H1 (cell line): ENCODE data around the gene ASCL2. TPM values are rescaled to one million over a fixed set of nuclear protein-coding genes. Genes with fewer than 3 reads are reported as not detected.

Source experiments
- CTCF ChIA-PET: fragments of 300-600 bp; sonication (Branson Sonifier 250); formaldehyde crosslinking; loops from one replicate; lab custom pipeline; 2021; ENCODE audit not compliant: partially characterized antibody; lab: Charles Lee
- POLR2A ChIA-PET: fragments of 300-600 bp; sonication (Branson Sonifier 250); formaldehyde crosslinking; loops from one replicate; lab custom pipeline; 2021; ENCODE audit warnings: inconsistent platforms; ENCODE audit not compliant: partially characterized antibody; lab: Charles Lee
- DNase-seq, 2 experiments: peaks; one replicate each; pipeline versions ENCODE4 v3.0.0 to v3.0.0-alpha.2; 2010 to 2022; ENCODE audit warnings: low spot score in 2 of 2, low read depth in 1 of 2, mixed read lengths in 1 of 2
- FAIRE-seq: peaks from 2 replicates; lab custom pipeline; 2011; peaks lifted over from hg19 to GRCh38; lab: Jason Lieb, UNC
- H2AFZ ChIP-seq: 2 replicates; pipeline ENCODE4 v1.8.1; 2012; ENCODE audit warnings: low read length, inconsistent platforms
- H2AK5ac ChIP-seq: 2 replicates; pipeline ENCODE4 v1.6.1; 2013; ENCODE audit warnings: low read depth, low read length
- H2BK120ac ChIP-seq: replicated peaks from 2 replicates; pipeline ENCODE3; 2013; ENCODE audit warnings: low read depth, low read length, inconsistent platforms
- H2BK12ac ChIP-seq: 2 replicates; pipeline ENCODE4 v1.6.1; 2013; ENCODE audit warnings: low read depth, low read length
- H2BK15ac ChIP-seq: 2 replicates; pipeline ENCODE4 v1.6.1; 2013; ENCODE audit warnings: low read length
- H2BK20ac ChIP-seq: 2 replicates; pipeline ENCODE4 v1.6.1; 2013; ENCODE audit warnings: low read length
- H2BK5ac ChIP-seq: 2 replicates; pipeline ENCODE4 v1.6.1; 2013; ENCODE audit warnings: low read depth, low read length
- H3K14ac ChIP-seq: 2 replicates; pipeline ENCODE4 v1.6.1; 2013; ENCODE audit warnings: inconsistent platforms; ENCODE audit not compliant: insufficient read length
- H3K18ac ChIP-seq: 2 replicates; pipeline ENCODE4 v1.6.1; 2013; ENCODE audit warnings: low read length; ENCODE audit errors: extremely low read depth
- H3K23ac ChIP-seq: 2 replicates; pipeline ENCODE4 v1.6.1; 2013; ENCODE audit warnings: inconsistent platforms; ENCODE audit not compliant: insufficient read length
- H3K23me2 ChIP-seq: 2 replicates; pipeline ENCODE4 v1.6.1; 2013; ENCODE audit warnings: low read depth, low read length
- H3K27ac ChIP-seq: 2 replicates; pipeline ENCODE4 v1.6.1; 2011; ENCODE audit warnings: low read depth, low read length, inconsistent platforms
- H3K27me3 ChIP-seq, 4 experiments: replicated peaks in 1 of 4; 1 replicate in 1 of 4; 2 replicates in 3 of 4; pipeline versions ENCODE4 v1.6.1 to v1.8.1; 2011 to 2013; ENCODE audit warnings: low read length in 3 of 4, mild to moderate bottlenecking in 3 of 4, inconsistent platforms in 2 of 4, mixed read lengths in 2 of 4, moderate library complexity in 1 of 4; ENCODE audit not compliant: control insufficient read depth in 3 of 4, insufficient read depth in 3 of 4; ENCODE audit errors: extremely low read depth in 1 of 4
- H3K36me3 ChIP-seq, 4 experiments: 2 replicates each; pipeline versions ENCODE4 v1.6.1 to v1.8.1; 2011 to 2013; ENCODE audit warnings: mild to moderate bottlenecking in 4 of 4, low read length in 3 of 4, moderate library complexity in 2 of 4, control low read depth in 1 of 4, inconsistent platforms in 1 of 4; ENCODE audit not compliant: insufficient read depth in 4 of 4, control insufficient read depth in 2 of 4
- H3K4ac ChIP-seq: replicated peaks from 2 replicates; pipeline ENCODE3; 2013; ENCODE audit warnings: low read length, low read depth, mixed read lengths, inconsistent platforms; ENCODE audit not compliant: insufficient read length
- H3K4me1 ChIP-seq, 4 experiments: replicated peaks in 1 of 4; 1 replicate in 1 of 4; 2 replicates in 3 of 4; pipeline versions ENCODE4 v1.6.1 to v1.8.1; 2011 to 2013; ENCODE audit warnings: low read length in 3 of 4, inconsistent platforms in 2 of 4, mixed read lengths in 1 of 4; ENCODE audit not compliant: insufficient read depth in 4 of 4, control insufficient read depth in 3 of 4
- H3K4me2 ChIP-seq, 2 experiments: 2 replicates each; pipeline versions ENCODE4 v1.6.1 to v1.8.1; 2011 to 2013; ENCODE audit warnings: low read depth in 2 of 2, low read length in 2 of 2, control low read depth in 1 of 2, inconsistent platforms in 1 of 2, mild to moderate bottlenecking in 1 of 2; ENCODE audit not compliant: insufficient read depth in 1 of 2
- H3K4me3 ChIP-seq, 4 experiments: fragments of 200-600, 300-600 bp in 1 of 4; sonication (generic), shearing (Covaris generic), sonication (Bioruptor Twin) in 1 of 4; 2 replicates each; pipeline versions ENCODE4 v1.5.1 to v1.8.1; 2011 to 2016; ENCODE audit warnings: low read length in 4 of 4, low read depth in 3 of 4, control low read depth in 2 of 4, inconsistent platforms in 2 of 4, mild to moderate bottlenecking in 2 of 4, mixed read lengths in 1 of 4, moderate library complexity in 1 of 4; ENCODE audit not compliant: insufficient read depth in 2 of 4; ENCODE audit errors: extremely low read depth in 1 of 4
- H3K56ac ChIP-seq: replicated peaks from 2 replicates; pipeline ENCODE3; 2013; ENCODE audit warnings: low read depth, mild to moderate bottlenecking, mixed read lengths, low read length, inconsistent platforms; ENCODE audit not compliant: insufficient read length
- H3K79me1 ChIP-seq: 2 replicates; pipeline ENCODE4 v1.6.1; 2013; ENCODE audit warnings: low read depth, low read length, control low read depth
- H3K79me2 ChIP-seq, 2 experiments: 2 replicates each; pipeline versions ENCODE4 v1.6.1 to v1.8.1; 2012 to 2013; ENCODE audit warnings: low read length in 2 of 2, mild to moderate bottlenecking in 2 of 2, inconsistent platforms in 1 of 2; ENCODE audit not compliant: insufficient read depth in 2 of 2, control insufficient read depth in 1 of 2
- H3K9ac ChIP-seq, 4 experiments: replicated peaks in 1 of 4; 1 replicate in 1 of 4; 2 replicates in 3 of 4; pipeline versions ENCODE4 v1.6.1 to v1.8.1; 2011 to 2013; ENCODE audit warnings: low read depth in 3 of 4, low read length in 3 of 4, control low read depth in 2 of 4, mild to moderate bottlenecking in 2 of 4, moderate library complexity in 2 of 4, inconsistent platforms in 1 of 4; ENCODE audit errors: extremely low read depth in 1 of 4
- H3K9me3 ChIP-seq, 2 experiments: 2 replicates each; pipeline versions ENCODE4 v1.6.1 to v1.8.1; 2012 to 2013; ENCODE audit warnings: mild to moderate bottlenecking in 2 of 2, moderate library complexity in 2 of 2, control low read depth in 1 of 2, inconsistent platforms in 1 of 2, low read depth in 1 of 2, low read length in 1 of 2, mixed read lengths in 1 of 2; ENCODE audit not compliant: insufficient read depth in 2 of 2
- H4K20me1 ChIP-seq, 2 experiments: replicated peaks in 1 of 2; 2 replicates each; pipeline versions ENCODE3 to v1.8.1; 2011 to 2013; ENCODE audit warnings: inconsistent platforms in 2 of 2, low read length in 2 of 2, mild to moderate bottlenecking in 1 of 2; ENCODE audit not compliant: insufficient read depth in 2 of 2, control insufficient read depth in 1 of 2
- H4K5ac ChIP-seq: 2 replicates; pipeline ENCODE4 v1.6.1; 2013; ENCODE audit warnings: low read length, low read depth, mixed read lengths, inconsistent platforms; ENCODE audit not compliant: insufficient read length
- H4K8ac ChIP-seq: 2 replicates; pipeline ENCODE4 v1.8.0; 2013; ENCODE audit warnings: mild to moderate bottlenecking, moderate library complexity, low read length, inconsistent platforms; ENCODE audit not compliant: insufficient read depth; ENCODE audit errors: extremely low read depth
- H4K91ac ChIP-seq: replicated peaks from 2 replicates; pipeline ENCODE3; 2013; ENCODE audit warnings: low read length, mixed read lengths, inconsistent platforms; ENCODE audit not compliant: insufficient read length
- HDAC2 ChIP-seq, 2 experiments: fragments of 300-600 bp in 1 of 2; sonication (generic) in 1 of 2; IDR thresholded peaks; 2 replicates each; pipeline ENCODE4 v1.6.1; 2011 to 2012; ENCODE audit warnings: low read depth in 2 of 2, low read length in 2 of 2, mild to moderate bottlenecking in 2 of 2, moderate library complexity in 2 of 2, borderline replicate concordance in 1 of 2, inconsistent platforms in 1 of 2
- SIRT6 ChIP-seq: IDR thresholded peaks from one replicate; pipeline ENCODE4 v1.7.1; 2012; ENCODE audit warnings: low read length, inconsistent platforms
- TAF1 ChIP-seq: IDR thresholded peaks from 2 replicates; pipeline ENCODE4 v1.6.1; 2011; ENCODE audit warnings: mild to moderate bottlenecking, low read depth, low read length
- WGBS, 2 experiments: shearing (Covaris generic) in 1 of 2; methylation state at CpG; one replicate each; pipeline versions ENCODE4 v1.1.6 to v1.1.7; 2013 to 2015; ENCODE audit warnings: low lambda C conversion rate in 2 of 2, mixed read lengths in 2 of 2, inconsistent platforms in 1 of 2, low coverage in 1 of 2, missing lambda C conversion rate in 1 of 2; ENCODE audit not compliant: insufficient replicate concordance in 2 of 2, insufficient coverage in 1 of 2, insufficient read length in 1 of 2; ENCODE audit errors: extremely low coverage in 1 of 2, missing lambda C conversion rate in 1 of 2; 5-methylcytosine and 5-hydroxymethylcytosine counted together
- polyA plus RNA-seq, 7 experiments: library from polyadenylated mRNA; depleted of rRNA in 3 of 7; stranded (reverse) in 5 of 7; unstranded in 2 of 7; fragments of >200 nt in 5 of 7; fragments of 200-250 nt in 2 of 7; gene quantifications; 1 replicate in 5 of 7; 2 replicates in 1 of 7; 4 replicates in 1 of 7; pipeline versions ENCODE4 v1.2.1 to v1.2.3, GENCODE V29; 2011 to 2013; ENCODE audit warnings: missing spikeins in 2 of 7, mixed read lengths in 2 of 7
- total RNA-seq: library from RNA; stranded (reverse); fragmentation: NEBNext Ultra II Directional; extraction: Animal tissue kit (Norgen Biotek cat#: 25700); gene quantifications from 2 replicates; pipeline ENCODE4 v1.2.1, GENCODE V29; 2021
- TF ChIP-seq, protein P1 (sequence below): IDR thresholded peaks from 2 replicates; pipeline ENCODE4 v1.6.1; 2012; ENCODE audit warnings: low read length, inconsistent platforms

Gene ASCL2
- total and polyA plus RNA-seq, 2 of the 8 experiments (the other 6 are each of a cell fraction or from before 2014, with no cell fraction given) = 0.51 to 0.56 TPM

DNA sequence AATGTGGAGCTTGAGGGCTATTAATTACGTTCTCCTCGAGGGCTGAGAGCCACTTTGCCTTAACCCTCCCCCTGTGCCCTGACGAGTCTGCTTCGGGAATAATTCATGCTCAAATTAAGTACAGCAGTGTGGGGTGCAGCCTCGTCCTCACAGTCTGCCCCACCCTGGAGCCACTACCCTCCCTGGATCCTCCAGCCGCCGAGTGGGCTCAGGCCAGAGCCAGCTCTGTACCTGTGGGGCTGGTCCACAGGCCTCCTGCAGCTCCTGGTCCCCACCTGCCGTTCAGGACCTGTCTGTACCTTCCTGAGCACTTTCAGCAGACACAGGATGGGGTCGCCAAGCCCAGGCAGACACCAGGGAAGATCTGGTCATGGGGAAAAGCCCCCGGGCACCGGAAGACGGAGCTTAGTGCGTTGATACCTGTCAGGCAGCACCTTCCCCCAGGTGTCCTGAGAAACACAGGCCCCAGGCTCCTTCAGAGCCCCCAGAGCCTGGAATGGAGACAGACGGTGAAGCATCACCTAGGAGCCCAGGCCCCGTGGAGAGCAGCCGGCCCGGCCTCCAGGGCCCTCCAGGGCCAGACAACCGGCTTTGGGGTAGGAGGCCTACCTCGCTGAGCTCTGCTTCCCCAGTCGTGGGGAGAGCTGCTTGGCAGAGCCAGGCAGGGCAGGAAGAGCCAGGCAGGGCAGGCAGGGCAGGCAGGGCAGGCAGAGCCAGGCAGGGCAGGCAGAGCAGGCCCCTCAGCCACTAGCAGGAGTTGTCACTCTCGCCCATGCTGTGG, 41.2 kb upstream of the ASCL2 start:
- H3K4ac ChIP-seq = no peak overlapping the region
- H3K36me3 ChIP-seq = no peaks in the 10 kb centered on the region
- H3K23ac ChIP-seq = no peak overlapping the region
- no peak overlapping the region for H2AK5ac ChIP-seq
- no peak for FAIRE-seq
- H3K14ac ChIP-seq = no peak overlapping the region
- H4K8ac ChIP-seq = no peak overlapping the region
- no peak overlapping the region for H2BK12ac ChIP-seq
- ChIA-PET CTCF (interaction anchor here (0.7 to 4.1 kb wide), 9 partner anchors 11 to 215 kb away, joined by 3 to 39 read pairs (median 4); partner anchors contain the start of genes C11orf21, CD81, TSPAN32 and TSSC4), POLR2A (interaction anchor here (3.0 kb wide), 1 partner anchor 66 kb away, joined by 13 read pairs; no protein-coding TSS in a partner anchor)
- no peak overlapping the region for H3K9ac ChIP-seq
- H2BK20ac ChIP-seq = no peak overlapping the region
- H4K91ac ChIP-seq = no peak overlapping the region
- no peaks in the 10 kb centered on the region for H3K79me1 ChIP-seq
- no peaks in the 10 kb centered on the region for H3K79me2 ChIP-seq
- H2AFZ ChIP-seq = no peak overlapping the region
- H2BK120ac ChIP-seq = no peak overlapping the region
- no peak for TF ChIP-seq TAF1
- TF ChIP-seq HDAC2 (IDR thresholded peaks at IDR 0.05; ENCODE audit: borderline replicate concordance in 1 of 2, low read depth in 2 of 2, low read length in 2 of 2) = no peak
- TF ChIP-seq SIRT6 = no peak
- TF ChIP-seq, protein P1, sequence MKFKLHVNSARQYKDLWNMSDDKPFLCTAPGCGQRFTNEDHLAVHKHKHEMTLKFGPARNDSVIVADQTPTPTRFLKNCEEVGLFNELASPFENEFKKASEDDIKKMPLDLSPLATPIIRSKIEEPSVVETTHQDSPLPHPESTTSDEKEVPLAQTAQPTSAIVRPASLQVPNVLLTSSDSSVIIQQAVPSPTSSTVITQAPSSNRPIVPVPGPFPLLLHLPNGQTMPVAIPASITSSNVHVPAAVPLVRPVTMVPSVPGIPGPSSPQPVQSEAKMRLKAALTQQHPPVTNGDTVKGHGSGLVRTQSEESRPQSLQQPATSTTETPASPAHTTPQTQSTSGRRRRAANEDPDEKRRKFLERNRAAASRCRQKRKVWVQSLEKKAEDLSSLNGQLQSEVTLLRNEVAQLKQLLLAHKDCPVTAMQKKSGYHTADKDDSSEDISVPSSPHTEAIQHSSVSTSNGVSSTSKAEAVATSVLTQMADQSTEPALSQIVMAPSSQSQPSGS = no peak
- H3K23me2 ChIP-seq = no peaks in the 10 kb centered on the region
- H2BK15ac ChIP-seq = no peak overlapping the region
- H4K5ac ChIP-seq = no peak overlapping the region
- H3K9me3 ChIP-seq = no peaks in the 10 kb centered on the region
- no peak overlapping the region for H3K4me3 ChIP-seq
- H3K27ac ChIP-seq = no peak overlapping the region
- no peak overlapping the region for H2BK5ac ChIP-seq
- H4K20me1 ChIP-seq = peaks cover 0 to 2% of the 10 kb centered on the region in 2 experiments
- no peak overlapping the region for H3K56ac ChIP-seq
- no peak overlapping the region for H3K18ac ChIP-seq
- no peak for DNase-seq
- no peak overlapping the region for H3K4me2 ChIP-seq
- 91% methylated on average over 16 of the region's 21 CpGs; no CpG with 5 or more reads in 1 of the 2 experiments for WGBS, 2 experiments
- H3K27me3 ChIP-seq = no peaks in the 10 kb centered on the region
- H3K4me1 ChIP-seq = no peaks in the 10 kb centered on the region
